Right atrium auricular region (tissue), 2 donors: ENCODE data around the gene DERA. TPM values are rescaled to one million over a fixed set of nuclear protein-coding genes. Genes with fewer than 3 reads are reported as not detected.

Source experiments
- DNase-seq: peaks from one replicate; pipeline ENCODE4 v3.0.0-alpha.2; 2019; ENCODE audit warnings: low spot score
- H3K27ac ChIP-seq, 2 donors: fragments of 200-600 bp; sonication (generic); 1 replicate in 1 of 2; 2 replicates in 1 of 2; pipeline ENCODE4 v1.5.1; 2016 to 2019
- H3K27me3 ChIP-seq, 2 donors: fragments of 200-600 bp; sonication (generic); one replicate each; pipeline versions ENCODE4 v1.5.1 to v1.6.0; 2017 to 2019
- H3K36me3 ChIP-seq: fragments of 200-600 bp; sonication (generic); one replicate; pipeline ENCODE4 v1.5.1; 2016
- H3K4me1 ChIP-seq, 2 donors: fragments of 200-600 bp; sonication (generic); one replicate each; pipeline versions ENCODE4 v1.5.1 to v1.6.0; 2017 to 2019
- H3K4me3 ChIP-seq, 2 donors: fragments of 200-600 bp; sonication (generic); 1 replicate in 1 of 2; 2 replicates in 1 of 2; pipeline ENCODE4 v1.5.1; 2017 to 2019; ENCODE audit warnings: mild to moderate bottlenecking in 1 of 2, moderate library complexity in 1 of 2
- H3K9me3 ChIP-seq, 2 donors: fragments of 200-600 bp; sonication (generic); one replicate each; pipeline ENCODE4 v1.5.1; 2019
- CTCF ChIP-seq, 2 donors: fragments of 200-600 bp; sonication (generic); IDR thresholded peaks; one replicate each; pipeline ENCODE4 v1.5.1; 2019; ENCODE audit warnings: antibody characterized with exemption in 2 of 2
- total RNA-seq, 2 donors: library from RNA; depleted of rRNA; stranded (reverse); fragments of >200 nt; gene quantifications; one replicate each; pipeline ENCODE4 v1.1.0, GENCODE V29; 2016

DERA gene
- total RNA-seq, 2 donors from 2014 or later = 20.0 to 20.8 TPM

GRCh38 chr12:15996948-15997347 is 85.8 kb downstream of the DERA start:
- Histone ChIP-seq H3K4me3 (no peak overlapping the region), H3K36me3 (no peaks in the 10 kb centered on the region), H3K9me3 (no peaks in the 10 kb centered on the region), H3K27ac (no peak overlapping the region), H3K4me1 (no peaks in the 10 kb centered on the region), H3K27me3 (no peaks in the 10 kb centered on the region)
- no peak for TF ChIP-seq CTCF (IDR thresholded peaks at IDR 0.05)
- no peak for DNase-seq

- TF ChIP-seq CTCF (IDR thresholded peaks at IDR 0.05) = no peak
- Histone ChIP-seq H3K4me3 (no peak overlapping the region), H3K9me3 (no peaks in the 10 kb centered on the region), H3K36me3 (no peaks in the 10 kb centered on the region), H3K27ac (no peak overlapping the region), H3K4me1 (no peaks in the 10 kb centered on the region), H3K27me3 (no peaks in the 10 kb centered on the region)
- DNase-seq = no peak
These were observed 86.8 kb downstream of the DERA start for GRCh38 chr12:15997910-15998309.

GRCh38 chr12:16002880-16003279 is 91.7 kb downstream of the DERA start:
- no peak for DNase-seq

GRCh38 chr12:16003460-16003859 is 92.3 kb downstream of the DERA start:
- Histone ChIP-seq H3K27me3 (no peaks in the 10 kb centered on the region), H3K4me3 (no peak overlapping the region), H3K36me3 (no peaks in the 10 kb centered on the region), H3K27ac (no peak overlapping the region), H3K9me3 (no peaks in the 10 kb centered on the region), H3K4me1 (no peaks in the 10 kb centered on the region)
- no peak for TF ChIP-seq CTCF (IDR thresholded peaks at IDR 0.05)
- DNase-seq = no peak

More at GRCh38 chr12:16002880-16003279, 91.7 kb downstream of the DERA start:
- no peaks in the 10 kb centered on the region for H3K27me3 ChIP-seq
- no peak for TF ChIP-seq CTCF (IDR thresholded peaks at IDR 0.05)
- no peaks in the 10 kb centered on the region for H3K9me3 ChIP-seq
- H3K4me1 ChIP-seq = no peaks in the 10 kb centered on the region
- no peak overlapping the region for H3K27ac ChIP-seq
- H3K36me3 ChIP-seq = no peaks in the 10 kb centered on the region
- H3K4me3 ChIP-seq = no peak overlapping the region

GRCh38 chr12:16006752-16007151 is 95.6 kb downstream of the DERA start:
- no peaks in the 10 kb centered on the region for H3K9me3 ChIP-seq
- no peak overlapping the region for H3K4me3 ChIP-seq
- H3K27me3 ChIP-seq = no peaks in the 10 kb centered on the region
- peaks cover 0 to 5% of the 10 kb centered on the region in 2 donors for H3K4me1 ChIP-seq
- no peaks in the 10 kb centered on the region for H3K36me3 ChIP-seq
- no peak for DNase-seq
- no peak overlapping the region for H3K27ac ChIP-seq
- no peak for TF ChIP-seq CTCF (IDR thresholded peaks at IDR 0.05)

- H3K4me1 ChIP-seq = peaks cover 0 to 13% of the 10 kb centered on the region in 2 donors
- no peak overlapping the region for H3K27ac ChIP-seq
- no peak for TF ChIP-seq CTCF (IDR thresholded peaks at IDR 0.05)
- H3K36me3 ChIP-seq = no peaks in the 10 kb centered on the region
- DNase-seq = no peak
- H3K27me3 ChIP-seq = no peaks in the 10 kb centered on the region
- no peak overlapping the region for H3K4me3 ChIP-seq
- H3K9me3 ChIP-seq = no peaks in the 10 kb centered on the region
These were observed 97.3 kb downstream of the DERA start for GRCh38 chr12:16008421-16008824.
